HK-2 (cell line): ENCODE data around the gene NPIPA1.
A peak's percentile ranks its signal among the peaks of the same experiment; 100 is the strongest.
"Not testable (repeated sequence)": the region's sequence is repeated elsewhere in the genome, so short reads cannot be mapped to it uniquely, and the experiment has no call there.

Experiments
- DNase-seq: peaks from one replicate; pipeline ENCODE4 v3.0.0-alpha.2; 2018; ENCODE audit not compliant: unreplicated experiment

Gene NPIPA1

DNA sequence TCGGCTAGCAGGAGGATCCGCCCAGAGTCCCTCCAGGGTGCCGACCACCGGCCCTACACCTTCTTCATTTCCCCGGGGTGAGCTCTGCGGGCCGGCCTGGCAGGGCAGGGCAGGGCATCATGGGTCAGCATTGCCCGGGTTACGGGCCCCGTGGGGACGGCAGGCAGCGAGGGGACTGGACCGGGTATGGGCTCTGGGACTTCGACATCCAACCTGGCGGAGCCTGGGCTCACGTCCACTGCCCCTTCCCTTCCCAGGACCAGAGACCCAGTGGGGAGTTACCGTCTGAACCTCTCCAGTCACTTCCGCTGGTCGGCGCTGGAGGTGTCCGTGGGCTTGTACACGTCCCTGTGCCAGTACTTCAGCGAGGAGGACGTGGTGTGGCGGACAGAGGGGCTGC lies 7.0 kb upstream of the NPIPA1 start:
- DNase-seq, result not testable (repeated sequence)

DNA sequence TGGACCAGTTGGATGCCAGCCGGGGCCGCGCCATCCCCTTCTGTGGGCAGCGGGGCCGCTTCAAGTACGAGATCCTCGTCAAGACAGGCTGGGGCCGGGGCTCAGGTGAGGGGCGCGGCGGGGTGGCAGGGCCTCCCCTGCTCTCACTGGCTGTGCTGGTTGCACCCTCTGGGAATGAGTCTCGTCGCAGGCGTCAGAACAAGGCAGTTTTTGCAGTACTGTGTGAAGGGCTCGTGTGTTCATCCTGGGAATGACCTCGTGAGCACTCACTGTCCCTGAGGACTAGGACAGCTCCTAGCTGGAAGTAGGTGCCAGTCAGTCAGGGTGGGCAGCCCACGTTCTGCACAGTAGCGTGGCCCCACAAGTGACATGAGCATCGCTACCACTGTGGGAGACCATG lies 6.3 kb upstream of the NPIPA1 start:
- not testable (repeated sequence) for DNase-seq

DNA sequence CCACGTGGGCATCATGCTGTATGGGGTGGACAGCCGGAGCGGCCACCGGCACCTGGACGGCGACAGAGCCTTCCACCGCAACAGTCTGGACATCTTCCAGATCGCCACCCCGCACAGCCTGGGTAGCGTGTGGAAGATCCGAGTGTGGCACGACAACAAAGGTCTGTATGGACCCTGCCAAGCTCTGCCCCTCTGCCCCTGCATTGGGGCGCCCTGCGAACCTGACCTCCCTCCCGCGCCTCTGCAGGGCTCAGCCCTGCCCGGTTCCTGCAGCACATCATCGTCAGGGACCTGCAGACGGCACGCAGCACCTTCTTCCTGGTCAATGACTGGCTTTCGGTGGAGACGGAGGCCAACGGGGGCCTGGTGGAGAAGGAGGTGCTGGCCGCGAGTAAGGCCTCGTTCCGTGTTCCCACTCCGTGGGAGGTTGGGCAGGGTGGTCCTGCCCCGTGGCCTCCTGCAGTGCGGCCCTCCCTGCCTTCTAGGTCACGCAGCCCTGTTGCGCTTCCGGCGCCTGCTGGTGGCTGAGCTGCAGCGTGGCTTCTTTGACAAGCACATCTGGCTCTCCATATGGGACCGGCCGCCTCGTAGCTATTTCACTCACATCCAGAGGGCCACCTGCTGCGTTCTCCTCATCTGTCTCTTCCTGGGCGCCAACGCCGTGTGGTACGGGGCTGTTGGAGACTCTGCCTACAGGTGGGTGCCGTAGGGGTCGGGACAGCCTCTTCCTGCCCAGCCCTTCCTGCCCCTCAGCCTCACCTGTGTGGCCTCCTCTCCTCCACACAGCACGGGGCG lies 4.5 kb upstream of the NPIPA1 start:
- DNase-seq, result not testable (repeated sequence)

DNA sequence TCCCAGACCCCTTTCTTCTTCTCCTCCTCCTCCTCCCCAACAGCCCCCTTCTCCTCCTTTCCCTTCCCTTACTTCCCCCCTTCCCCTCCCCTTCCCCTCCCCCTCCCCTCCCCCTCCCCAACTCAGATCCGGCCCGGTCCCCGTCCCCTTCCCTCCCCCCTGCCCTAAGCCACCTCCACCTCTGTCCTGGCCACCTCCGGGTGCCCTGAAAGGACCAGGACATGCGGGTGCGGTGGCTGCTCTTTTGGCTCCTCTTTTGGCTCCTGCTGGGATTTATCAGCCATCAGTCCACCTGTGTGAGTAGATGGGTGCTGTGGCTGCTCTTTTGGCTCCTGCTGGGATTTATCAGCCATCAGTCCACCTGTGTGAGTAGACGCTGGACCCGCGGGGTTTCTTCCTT lies 751 bp downstream of the NPIPA1 start:
- not testable (repeated sequence) for DNase-seq

DNA sequence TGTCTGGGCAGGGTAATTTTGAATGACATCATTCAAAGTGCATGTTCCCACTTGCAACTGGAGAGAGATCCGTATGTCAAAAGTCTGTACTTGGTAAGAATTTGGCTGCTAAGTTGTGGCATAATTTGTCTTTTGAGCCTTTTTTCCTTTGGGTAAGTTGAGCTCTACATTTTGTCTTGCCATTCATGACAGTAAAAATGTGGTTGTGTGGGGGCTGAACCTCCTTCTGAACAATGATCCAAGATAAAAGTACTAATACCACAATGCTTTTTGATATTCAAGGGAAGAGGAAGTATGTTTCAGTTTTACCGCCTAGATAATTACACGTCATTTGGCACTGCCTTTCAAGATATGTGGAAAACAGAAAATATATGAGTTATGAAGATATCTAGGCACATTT lies 5.4 kb downstream of the NPIPA1 start:
- not testable (repeated sequence) for DNase-seq

DNA sequence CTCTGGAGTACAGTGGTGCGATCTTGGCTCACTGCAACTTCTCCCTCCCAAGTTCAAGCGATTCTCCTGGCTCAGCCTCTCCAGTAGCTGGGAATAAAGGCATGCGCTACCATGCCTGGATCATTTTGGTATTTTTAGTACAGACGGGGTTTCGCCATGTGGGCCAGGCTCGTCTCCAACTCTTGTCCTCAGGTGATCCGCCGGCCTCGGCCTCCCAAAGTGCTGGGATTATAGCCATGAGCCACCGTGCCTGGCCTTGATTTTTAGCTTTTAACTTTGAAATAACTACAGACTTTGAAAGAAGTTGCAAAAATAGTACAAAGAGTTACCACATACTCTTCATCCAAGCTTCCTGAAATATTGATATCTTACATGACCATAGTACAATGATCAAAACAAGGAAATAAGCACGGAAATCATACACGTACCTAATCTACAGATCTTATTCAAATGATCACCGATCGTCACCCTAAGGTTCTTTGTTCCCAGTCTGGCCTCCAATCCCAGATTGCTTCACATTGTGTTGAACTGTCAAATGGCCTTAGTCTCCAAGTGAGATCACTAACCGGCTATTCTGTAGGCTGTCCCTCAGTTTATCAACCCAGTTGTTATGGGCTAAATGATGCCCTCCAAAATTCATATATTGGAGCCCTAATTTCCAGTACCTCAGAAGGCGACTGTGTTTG lies 18.4 kb downstream of the NPIPA1 start:
- DNase-seq, result no peak

DNA sequence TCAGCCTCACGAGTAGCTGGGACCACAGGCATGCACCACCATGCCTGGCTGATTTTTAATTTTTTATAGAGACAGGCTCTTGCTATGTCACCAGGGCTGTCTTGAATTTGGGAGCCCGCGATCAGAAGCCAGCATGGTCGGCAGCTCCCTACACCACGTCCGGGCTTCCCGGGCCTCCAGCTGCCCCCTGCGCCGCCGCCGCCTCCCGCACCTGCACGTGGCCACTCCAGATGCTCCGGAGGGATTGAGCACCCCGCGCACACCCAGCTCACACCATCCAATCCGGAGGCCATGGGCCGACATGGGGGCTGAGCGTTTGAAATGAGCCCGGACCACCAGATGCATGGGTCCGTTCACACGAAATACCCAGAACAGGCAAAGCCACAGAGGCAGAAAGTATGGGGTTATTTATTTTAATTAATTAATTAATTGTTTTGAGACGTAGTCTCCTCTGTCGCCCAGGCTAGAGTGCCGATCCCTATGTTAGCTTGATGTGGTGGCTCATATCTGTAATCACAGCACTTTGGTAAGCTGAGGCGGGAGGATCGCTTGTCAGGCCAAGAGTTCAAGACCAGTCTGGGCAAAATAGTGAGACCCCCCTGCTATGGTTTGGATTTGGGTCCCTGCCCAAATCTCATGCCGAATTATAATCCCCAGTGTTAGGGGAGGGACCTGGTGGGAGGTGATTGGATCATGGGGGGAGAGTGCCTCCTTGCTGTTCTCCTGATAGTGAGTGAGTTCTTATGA lies 20.5 kb downstream of the NPIPA1 start:
- DNase-seq, result no peak

DNA sequence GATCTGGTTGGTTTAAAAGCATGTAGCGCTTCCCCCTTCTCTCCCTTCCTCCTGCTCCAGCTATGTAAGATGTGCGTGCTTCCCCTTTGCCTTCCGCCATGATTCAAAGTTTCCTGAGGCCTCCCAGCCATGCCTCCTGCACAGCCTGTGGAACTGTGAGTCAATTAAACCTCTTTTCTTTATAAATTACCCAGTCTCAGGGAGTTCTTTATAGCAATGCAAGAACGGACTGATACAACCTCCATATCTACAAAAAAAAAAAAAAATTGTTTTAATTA lies 21.0 kb downstream of the NPIPA1 start:
- DNase-seq, result no peak

DNA sequence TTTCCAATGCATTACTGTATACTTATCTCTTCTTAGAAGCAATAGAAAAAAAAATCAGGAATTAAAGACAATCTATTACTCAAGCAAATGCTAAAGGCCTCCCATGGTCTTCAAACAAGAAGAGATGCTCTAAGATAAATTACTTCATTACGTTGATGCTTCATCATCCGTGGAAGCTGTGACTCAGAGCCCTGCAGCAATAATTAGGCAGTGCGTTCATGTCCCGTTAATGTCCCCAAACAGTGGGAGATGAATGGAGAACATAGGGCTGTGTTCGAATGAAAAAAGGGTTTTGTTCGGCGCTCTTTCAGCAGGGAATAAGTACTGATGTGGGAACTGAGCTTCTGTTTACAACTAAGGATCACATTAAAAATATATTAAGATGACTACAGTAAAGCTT lies 21.7 kb downstream of the NPIPA1 start:
- no peak for DNase-seq

DNA sequence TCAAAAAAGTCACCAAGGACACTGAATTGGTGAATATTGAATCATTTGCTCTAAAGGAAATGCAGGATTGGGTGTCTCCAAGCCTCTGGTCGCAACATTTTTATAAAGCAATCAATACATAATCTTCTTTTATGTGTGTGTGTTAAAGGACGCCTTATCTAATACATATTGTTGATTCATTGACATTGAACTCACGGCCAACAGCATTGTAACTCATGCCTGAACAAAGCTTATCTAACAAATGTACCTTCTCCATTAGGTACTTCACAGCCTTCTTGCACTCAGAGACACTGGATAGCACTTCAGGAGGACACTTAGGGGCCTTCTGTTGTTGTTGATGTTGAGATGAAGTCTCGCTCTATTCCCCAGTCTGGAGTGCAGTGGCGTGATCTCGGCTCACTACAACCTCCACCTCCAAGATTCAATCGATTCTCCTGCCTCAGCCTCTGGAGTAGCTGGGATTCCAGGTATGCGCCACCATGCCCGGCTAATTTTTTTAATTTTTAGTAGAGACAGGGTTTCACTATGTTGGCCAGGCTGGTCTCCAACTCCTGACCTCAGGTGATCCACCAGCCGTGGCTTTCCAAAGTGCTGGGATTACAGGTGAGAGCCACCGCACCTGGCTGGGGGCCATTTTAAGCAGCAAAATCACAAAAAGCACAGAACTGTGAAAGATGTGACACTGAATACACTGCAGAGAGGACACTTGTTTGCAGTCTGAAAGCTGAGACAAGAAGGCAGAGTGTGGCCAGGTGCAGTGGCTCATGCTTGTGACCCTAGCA lies 24.4 kb downstream of the NPIPA1 start:
- no peak for DNase-seq

DNA sequence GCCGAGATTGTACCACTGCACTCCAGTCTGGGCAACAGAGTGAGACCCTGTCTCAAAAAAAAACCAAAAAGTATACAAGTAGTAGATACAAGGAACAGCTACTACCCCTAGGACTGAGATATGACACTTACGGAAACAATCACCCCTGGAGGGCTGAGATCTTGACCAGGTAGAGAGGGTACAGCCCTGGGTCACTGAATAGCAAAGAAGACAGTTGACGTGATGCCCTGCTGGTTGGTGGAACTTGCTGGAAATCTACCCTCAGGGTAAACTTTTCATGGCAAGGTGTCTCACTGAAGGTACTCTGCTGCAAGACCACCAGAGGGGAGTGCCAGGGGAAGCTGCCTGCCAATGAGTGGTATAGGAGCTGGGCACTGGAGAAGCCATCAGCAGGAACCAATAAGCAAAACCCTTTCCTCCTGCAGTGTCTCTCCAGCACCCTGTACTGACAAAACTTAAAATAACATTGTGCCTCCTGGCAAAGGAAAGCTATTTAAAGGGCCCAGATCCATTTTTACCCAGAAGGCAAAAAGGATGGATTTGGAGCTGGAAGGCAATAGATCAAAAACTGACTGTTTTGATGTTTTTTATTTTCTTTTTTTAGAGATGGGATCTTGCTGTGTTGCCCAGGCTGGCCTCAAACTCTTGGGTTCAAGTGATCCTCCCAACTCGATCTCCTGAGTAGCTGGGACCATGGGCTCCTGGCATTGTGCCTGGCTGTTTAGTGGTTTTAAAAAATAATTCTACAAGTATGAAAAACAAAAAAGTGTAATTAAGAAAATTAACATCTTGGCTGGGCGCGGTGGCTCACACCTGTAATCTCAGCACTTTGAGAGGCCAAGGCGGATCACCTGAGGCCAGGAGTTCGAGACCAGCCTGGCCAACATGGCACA lies 26.3 kb downstream of the NPIPA1 start:
- DNase-seq, result no peak

DNA sequence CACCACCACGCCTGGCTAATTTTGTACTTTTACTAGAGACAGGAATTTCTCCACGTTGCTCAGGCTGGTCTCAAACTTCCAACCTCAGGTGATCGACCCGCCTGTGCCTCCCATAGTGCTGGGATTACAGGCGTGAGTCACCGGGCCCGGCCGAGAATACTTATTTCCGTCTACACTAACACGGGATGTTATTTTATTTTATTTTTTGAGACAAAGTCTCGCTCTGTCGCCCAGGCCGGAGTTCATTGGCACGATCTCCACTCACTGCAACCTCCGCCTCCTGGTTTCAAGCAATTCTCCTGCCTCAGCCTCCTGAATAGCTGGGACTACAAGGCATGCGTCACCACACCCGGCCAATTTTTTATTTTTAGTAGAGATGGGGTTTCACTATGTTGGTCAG lies 28.1 kb downstream of the NPIPA1 start:
- DNase-seq, result no peak

DNA sequence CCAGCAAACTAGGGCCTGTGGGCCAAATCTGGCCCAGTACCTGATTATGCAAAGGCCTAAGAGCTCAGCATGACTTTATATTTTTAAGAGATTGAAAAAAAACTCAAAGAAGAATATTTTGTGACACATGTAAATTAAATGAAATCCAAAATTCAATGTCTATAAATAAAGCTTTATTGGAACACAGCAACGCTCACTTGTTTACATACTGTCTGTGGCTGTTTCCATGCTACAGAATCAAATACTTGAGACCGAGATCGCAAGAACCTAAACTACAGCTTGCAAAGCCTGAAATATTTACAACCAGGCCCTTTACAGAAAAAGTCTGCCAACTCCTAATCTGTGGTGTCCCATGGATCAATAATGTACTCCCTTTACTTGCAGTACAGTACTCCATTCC lies 32.6 kb downstream of the NPIPA1 start:
- DNase-seq, result not testable (repeated sequence)

DNA sequence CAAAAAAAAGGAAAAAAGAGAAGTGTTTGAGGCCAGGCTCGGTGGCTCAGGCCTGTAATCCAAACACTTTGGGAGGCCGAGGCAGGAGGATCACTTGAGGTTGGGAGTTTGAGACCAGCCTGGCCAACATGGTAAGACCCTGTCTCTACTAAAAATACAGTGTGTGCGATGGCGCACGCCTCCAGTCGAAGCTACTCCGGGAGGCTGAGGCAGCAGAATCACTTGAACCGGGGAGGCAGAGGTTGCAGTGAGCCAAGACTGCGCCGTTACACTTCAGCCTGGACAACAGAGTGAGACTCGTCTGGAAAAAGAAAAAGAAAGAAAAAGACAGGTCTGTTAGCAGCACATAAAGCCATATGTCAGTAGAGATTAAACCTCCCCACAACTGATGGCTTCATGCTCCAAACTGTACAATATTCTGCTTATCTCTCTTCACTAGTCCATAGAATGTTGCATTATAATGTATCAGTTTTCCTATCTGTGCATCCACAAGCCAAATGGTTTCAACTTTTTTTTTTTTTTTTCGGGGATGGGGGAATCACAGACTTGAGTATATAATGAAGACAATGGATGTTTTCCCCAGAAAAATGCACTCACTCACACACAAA lies 34.5 kb downstream of the NPIPA1 start:
- DNase-seq, result not testable (repeated sequence)

DNA sequence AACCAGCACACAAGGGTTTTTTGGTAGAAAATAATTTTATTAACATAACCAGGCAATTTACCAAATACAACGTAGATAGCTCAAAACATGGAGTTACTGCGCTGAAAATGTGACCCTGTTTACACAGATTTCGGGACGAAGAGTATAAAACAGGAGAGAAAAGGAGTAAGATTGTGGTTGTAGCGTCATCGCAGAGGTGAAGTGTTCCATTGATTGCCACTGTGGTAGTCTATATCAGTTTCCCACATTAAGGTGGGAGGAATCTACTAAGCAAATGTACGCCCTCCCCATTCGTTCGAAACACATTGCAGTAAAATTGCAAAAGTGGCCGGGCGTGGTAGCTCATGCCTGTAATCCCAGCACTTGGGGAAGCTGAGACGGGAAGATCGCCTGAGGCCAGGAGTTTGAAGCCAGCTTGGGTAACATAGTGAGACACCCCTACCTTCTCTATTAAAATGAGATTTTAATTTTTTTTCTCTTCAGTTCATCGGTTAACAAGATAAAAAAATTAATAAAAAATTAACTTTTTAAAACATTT lies 36.6 kb downstream of the NPIPA1 start:
- DNase-seq, result not testable (repeated sequence)

DNA sequence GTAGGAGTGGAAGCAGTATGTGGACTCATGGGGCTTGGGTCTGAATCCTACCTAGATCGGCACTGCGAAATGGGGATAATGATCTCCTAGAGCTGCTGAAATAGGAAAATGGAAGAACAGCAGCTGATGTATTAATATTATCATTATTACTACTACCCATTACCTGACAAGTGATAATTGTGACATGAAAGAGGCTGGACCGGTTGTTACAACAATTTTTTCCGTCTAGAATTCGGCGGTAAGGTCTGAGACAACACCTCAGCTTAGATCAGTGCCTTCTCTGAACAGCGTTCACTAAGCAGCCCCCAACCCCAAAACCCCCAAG lies 37.0 kb downstream of the NPIPA1 start:
- peak; percentile 76 for DNase-seq

DNA sequence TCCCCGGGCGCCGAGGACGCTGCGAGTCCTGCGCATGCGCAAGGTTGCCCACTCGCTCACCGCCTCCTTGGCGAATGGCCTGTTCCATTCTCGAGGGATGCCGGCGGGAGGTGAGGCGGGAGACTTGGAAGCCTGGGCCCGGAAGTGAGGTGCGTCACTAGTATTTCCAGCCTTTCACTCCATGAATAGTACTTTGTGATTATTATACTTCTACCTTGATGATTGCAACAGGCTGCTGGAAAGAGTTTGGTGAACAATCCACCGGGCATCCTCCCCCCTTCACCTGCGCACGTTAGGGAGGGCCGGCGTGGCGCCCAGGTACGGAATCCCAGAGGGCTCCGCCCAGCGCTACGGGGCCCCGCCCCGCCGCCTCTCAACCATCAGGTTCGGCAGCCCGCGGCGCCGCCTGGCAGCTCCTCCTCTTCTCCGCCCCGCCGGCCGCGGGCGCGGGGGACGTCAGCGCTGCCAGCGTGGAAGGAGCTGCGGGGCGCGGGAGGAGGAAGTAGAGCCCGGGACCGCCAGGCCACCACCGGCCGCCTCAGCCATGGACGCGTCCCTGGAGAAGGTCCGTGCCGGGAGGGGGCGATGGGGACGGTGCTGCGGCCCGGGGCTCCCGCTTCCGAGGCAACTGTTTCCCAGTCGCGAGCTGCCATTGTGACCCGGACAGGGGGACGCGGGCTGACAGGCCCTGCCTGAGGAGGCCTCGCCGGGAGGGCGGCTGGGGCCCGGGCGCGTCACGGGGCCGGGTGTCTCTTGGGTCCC lies 37.6 kb downstream of the NPIPA1 start, which contains the start of gene PDXDC1:
TSS of gene PDXDC1 (plus strand) at position 371 of the 762 bp plus-strand sequence. CDS start at position 545, 174 bp downstream.
- DNase-seq, result peak; percentile 94

DNA sequence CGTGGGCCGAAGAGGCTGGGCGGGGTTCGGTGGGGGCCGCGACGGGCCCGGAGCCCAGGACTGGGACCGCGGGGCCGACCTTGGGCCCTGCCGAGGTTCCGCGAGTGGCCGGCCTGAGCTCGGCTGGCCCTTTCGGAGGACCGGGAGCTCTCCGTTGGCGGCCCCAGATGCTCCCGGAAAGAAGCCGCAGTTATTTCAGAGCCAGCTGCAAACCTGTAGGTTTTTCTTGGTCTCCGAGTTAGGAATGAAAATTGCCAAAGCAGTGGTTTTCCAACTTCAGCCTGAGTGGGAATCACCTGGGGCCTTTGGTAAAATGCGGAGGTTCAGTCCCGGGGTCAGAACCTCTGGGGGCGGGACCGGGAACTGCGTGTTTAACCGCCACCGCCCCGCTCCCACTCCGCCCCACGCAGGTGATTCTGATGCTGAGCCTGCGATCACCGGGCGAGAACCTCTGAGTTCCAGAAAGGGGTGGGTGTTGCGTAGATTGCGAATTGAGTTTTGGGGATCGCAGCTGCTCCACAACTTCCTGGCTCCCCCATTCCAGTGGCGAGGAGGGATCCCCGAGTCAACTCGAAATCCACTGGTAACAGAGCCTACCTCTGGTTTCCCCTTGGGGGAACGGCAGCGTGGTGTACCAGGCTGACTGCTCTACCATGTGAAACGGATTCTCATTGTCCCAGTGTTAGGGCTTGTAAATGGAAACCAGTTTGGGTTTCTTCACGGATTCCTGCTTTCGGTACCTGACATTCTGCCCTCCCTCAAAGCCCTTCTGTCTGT lies 38.4 kb downstream of the NPIPA1 start:
- peak; percentile 31 for DNase-seq
